CD4-positive, alpha-beta T cell treated with Interleukin-15 for 1 hour (primary cell): ENCODE results near the gene ASB15.
"Not testable (repeated sequence)": the region's sequence is repeated elsewhere in the genome, so short reads cannot be mapped to it uniquely, and the experiment has no call there.

ENCODE experiments used
- DNase-seq: peaks from one replicate; pipeline ENCODE4 v3.0.0-alpha.2; 2020

ASB15 gene

DNA sequence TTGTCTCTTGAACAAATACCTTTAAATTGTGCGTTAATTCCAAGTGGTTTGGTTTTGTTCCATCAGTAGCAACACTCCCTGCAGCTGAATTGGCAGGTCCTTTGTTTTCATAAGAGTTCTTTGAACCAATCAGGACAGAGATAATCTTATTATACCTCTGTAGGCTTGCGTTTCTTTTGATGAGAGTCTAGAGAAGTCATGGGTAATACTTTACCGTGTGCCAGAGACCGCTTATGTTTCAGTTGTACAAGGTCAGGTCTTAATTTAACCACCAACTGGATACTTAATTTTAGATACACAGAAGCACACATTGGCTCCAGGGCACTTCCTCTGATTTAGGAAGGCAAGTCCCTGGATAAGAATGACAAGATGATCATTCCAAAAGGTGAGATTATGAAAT, at the start of gene ASB15:
TSS of gene ASB15 (plus strand) at position 292 of the 400 bp plus-strand sequence. CDS start 12,682 bp downstream, outside the sequence.
- DNase-seq: no peak

DNA sequence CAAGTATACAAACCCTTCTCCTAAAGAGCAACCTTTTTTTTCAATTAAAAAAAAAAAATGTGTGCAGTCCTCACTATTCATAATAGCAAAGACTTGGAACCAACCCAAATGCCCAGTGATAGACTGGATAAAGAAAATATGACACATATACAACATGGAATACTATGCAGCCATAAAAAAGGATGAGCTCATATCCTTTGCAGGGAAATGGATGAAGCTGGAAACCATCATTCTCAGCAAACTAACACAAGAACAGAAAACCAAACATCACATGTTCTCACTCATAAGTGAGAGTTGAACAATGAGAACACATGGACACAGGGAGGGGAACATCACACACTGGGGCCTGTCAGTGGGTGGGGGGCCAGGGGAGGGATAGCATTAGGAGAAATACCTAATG, 49.5 kb upstream of the ASB15 start:
- DNase-seq: not testable (repeated sequence)

DNA sequence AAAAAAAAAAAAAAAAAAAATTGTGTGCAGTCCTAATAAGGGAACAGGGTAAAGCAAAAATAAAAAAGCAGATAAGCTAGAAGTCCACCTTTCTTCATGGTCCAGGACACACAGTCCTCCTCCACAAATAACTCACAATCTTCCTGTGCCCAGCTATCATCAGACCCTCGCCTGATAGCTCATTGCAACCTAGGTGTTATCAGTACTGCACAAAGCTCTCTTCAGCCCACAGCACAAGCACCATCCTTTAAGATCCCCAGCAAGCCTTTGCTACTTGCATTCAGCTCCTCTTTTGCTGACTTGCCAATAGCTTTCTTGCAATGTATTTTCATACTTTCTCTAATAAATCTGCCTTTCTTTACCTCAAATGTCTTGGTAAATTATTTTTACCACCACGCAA, 49.0 kb upstream of the ASB15 start:
- no peak for DNase-seq

DNA sequence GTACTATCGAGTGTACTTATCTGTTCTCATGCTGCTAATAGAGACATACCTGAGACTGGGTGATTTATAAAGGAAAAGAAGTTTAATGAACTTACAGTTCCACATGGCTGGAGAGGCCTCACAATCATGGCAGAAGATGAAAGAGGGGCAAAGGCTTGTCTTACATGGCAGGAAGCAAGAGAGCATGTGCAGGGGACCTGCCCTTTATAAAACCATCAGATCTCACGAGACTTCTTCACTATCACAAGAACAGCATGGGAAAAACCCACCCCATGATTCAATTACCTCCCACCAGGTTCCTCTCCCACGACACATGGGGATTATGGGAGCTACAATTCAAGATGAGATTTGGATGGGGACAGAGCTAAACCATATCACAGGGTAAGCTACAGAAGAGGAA, 48.5 kb upstream of the ASB15 start:
- no peak for DNase-seq

DNA sequence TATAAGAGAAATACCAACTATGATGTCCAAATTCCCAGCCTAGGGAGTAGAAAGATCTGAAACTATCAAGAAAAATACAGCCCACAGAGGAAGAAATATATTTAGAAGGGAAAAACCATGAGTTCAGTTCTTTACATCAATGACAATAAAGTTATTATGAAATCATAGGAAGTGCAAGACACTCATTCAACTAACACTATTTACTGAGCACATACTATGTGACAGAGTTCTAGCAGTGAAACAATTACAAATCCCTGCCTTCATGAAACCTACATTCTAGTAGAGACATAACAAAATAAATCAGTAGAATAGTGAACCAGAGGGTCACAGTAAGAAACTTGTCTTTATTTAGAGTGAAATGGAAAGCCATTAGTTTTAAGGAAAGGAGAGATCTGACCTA, 46.1 kb upstream of the ASB15 start:
- DNase-seq: no peak

DNA sequence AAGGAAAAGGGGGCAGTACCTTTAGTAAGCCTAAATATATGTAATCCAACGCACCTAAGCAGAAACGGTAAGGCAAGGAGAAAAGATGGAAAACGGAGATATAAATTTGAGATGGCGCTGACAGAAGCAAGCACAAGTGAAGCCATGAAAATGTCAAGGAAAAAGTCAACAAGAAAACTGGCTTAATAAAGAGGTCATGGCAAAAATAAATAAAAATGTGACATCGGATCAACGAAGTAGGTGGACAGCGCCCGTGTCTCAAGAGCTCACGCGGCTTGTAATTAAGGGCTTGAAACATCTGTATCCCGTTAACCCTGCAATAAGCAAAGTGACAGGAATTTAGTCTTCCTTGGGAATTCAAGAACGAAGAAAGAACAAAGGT, 44.6 kb upstream of the ASB15 start:
- DNase-seq: no peak

DNA sequence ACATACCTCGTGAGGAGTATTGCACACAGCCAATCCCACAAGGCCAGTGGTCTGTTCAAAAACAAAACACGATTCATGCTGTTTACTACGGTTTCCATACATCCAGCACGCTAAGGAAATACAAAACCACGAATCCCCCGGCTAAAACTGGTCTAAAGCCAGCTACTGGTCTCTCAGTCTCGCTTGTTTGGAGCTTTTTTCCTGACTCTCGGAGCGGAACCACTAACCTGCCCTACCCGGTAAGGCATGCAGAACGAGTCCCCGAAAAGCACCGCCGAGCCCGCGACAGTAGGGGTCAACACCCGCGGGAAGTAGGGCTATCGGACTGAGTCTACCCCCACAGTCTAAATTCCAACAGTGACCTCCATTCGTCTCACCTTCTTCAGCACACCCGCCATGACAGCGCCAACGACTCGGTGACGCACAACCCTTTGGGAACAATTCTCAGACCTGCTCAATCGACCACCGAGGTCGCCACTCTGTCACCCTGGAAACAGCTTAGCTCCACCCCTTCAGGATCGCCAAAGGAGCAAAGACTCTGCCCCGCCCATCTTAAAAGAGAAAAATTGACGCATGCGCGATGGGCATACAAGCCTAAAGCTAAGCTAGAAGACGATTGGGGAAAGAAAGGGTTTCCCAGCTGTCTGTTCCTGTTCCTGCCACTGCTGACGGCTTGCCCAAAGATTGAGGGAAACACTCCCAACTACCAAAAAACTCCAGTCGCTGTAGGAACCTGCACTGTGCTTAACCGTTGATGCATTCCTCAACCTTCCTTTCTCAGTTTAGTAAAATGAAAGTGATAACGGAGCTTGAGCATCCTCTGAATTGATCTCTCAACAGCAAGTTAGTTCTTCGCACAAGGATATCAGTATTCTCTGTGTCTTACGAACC, 44.0 kb upstream of the ASB15 start, which contains the start of gene NDUFA5:
TSS of gene NDUFA5 (minus strand) at position 421 of the 891 bp plus-strand sequence. CDS start at position 398, 23 bp downstream.
- peak; percentile 97 for DNase-seq

DNA sequence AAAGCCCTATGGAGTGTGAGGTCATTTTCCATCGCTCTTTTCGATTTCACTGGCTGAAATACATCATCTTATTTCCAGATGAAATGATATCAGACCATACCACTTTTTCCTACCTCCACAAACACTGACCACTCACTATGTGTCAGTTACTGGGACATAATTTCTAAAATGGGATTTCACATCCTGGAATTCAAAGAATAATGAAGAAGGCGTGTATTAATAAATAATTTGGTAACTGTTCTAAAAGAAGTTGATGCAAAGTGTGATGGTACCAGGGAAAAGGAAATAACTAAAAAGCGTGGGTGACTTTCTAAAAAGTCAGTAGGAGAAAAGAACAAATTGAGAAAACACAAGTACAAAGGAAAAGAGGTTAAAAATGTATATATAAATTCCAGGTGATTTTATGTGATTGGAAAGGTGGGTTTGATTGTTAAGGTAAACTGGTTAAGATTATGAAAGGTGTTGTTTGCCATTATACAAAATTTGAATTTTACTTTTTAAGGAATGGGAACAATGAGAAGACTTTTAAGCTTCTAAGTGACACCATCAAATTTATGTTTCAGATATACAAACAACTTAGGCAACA, 43.2 kb upstream of the ASB15 start:
- DNase-seq: no peak

DNA sequence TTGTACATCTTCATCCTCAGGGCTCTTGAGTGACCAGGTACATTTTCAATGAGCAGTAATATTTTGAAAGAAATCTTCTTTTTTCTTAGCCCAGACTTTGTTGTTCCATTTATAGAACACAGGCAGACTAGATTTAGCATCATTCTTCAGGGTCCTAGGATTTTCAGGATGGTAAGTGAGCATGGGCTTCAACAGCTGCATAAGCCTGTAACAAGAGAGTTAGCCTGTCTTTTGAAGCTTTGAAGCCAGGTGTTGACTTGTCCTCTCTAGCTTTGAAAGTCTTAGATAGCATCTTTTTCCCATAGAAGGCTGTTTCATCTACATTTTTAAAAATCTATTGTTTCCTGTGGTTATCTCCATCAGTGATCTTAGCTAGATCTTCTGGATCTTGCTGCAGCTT, 39.5 kb upstream of the ASB15 start:
- no peak for DNase-seq

DNA sequence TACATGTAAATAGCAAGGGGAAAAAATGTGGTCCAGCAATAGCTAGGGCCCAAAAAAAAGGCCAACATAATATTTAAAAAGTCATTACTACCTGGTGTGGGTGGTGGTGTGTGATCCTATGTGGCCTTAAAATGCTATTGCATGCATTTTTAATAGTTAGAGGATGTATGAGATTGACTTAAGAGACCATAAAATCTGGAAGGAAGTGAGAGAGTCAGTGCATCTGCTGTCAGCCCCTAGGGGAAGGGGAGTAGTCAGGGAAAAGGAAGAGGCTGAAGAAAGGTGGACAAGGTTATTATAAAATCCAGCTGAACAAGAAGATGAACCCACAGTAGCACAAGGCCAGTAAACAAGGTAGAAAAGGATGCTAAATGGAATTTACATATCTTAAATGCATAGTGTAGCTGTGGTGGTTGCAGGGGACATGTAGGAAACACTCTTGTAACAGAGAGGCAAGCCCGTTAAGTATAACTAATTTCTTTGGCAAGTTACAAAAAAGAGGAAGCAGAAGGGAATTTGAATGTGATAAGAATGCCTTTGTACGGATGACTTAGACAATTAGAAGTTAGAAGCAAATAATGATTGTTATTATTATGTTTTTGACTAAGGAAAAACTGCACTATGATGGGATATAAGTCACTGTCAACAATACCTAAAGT, 32.1 kb upstream of the ASB15 start:
- DNase-seq: no peak

DNA sequence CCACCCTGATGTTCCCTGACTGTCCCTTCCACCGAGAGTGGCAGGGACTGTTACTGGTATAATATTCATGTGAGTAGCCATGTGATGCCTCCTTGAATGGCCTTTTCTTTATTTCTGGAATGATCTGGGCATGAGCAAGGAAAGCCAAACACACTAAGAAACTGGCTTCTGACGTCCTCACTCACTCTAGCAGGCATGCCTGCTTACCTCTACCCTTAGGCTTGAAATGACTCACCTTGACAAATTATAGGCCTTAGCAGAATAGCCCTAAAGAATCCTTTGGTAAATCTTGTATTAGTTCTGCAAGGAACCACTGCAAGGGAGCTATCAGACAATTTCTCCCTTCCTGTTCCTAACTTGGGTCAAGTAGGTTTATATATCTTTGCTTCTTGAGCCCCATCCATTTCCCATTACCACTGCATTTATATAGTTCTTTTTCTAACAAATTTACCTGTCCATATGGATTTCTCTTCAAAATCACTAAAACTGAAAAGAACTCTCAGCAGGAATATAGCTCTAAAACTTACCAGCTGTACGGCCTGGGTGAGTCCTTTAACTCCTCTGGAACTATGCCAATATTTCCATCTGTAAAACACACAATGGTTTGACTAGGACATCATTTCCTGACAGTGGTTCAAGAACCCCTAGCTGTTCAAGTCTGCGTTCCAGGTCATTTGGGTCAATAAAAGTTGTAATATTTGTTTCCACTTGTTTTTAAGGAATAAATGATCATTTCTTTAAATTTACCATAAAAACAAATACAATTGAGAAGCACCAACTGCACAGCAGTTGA, 31.0 kb upstream of the ASB15 start:
- DNase-seq: no peak

DNA sequence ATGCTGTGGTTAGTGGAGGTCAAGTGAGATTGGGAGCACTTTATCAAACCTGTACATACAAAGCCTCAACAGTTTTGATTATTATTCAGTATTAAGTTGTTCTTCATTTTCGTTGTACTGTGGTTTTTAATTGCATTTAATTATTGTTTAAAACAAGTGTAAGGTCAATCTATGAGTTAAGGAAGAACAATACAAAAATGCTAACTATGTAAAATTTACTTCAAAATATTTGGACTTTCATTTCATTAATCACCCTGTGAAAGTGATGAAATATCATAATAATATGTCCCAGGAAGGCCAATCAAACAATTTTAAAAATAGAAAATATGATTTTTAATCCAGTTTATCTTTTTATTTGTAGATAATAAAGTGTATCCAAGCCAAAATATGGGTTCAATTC, 30.4 kb upstream of the ASB15 start:
- DNase-seq: no peak

DNA sequence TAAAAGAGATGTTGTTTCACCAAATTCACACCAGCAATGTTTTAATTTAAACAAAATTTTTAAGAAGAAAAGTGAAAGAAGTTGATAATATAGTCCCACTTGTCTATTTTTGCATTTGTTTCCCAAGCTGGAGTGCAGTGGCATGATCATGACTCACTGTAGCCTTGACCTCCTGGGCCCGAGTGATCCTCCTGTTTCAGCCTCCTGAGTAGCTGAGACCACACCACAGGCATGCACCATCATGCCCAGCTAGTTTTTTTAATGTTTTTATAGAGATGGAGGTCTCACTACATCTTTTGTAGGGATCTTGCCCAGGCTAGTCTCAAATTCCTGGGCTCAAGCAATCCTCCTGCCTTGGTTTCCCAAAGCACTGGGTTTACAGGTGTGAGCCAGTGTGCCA, 29.9 kb upstream of the ASB15 start:
- DNase-seq: no peak

DNA sequence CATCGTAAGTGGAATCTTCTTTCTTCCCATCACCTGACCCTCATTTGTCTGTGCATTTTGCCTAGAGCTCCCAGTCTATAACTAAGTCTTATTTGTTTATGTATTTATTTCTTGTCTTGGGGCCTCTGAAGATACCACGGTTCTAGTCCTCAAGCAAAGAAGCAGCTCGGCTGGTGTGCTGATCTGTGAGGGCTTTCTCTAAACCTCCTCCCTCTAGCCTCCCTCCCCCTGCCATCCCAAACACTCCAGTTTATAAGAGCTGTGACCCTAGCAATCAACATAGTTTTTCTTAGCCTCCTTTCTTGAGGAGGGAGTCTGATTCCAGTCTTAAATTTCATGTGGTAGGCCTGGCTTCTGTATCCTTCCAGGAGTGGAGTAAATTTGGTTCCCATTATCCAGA, 28.3 kb upstream of the ASB15 start:
- no peak for DNase-seq

DNA sequence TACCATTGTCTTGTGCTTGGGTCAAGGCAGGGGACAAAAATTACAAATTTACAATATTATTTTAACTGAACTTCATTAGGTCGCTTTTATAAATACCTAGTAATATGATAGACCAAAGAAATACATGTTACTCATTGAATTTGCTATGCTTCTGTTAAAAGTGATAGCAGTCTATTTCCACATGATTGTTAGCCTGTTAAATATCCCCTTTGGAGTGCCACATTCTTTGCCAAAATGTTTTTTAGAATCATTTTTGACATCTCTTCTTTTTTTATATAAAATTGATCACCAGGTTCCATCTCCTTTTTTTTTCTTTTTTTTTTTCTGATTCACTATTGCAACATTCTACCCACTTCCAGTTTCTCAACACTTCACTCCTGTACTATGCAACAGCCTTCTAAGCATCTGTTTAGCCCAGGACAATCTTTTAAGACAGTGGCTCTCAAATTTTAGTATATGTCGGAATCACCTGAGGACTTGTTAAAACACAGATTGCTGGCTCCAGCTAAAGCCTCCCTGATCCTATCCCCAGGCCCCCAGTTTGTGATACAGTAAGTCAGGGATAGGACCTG, 27.6 kb upstream of the ASB15 start:
- DNase-seq: no peak

DNA sequence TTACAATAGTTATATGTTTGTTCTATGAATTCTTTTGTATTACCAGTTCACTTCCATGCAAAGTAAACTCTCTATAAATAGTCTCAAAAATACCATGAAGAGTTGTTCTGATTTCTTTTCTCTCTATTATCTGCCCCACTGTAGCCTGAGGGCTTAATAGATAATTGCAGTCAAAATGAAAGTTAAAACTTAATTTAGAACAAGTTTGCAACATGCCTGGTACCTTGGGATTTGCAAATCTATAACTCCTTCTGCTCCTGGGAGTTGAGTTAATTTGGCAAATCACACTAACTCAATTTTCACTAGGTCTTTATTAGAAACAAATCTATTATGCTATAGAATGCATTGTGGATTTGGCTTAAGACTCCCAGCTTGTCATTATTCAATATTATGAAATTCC, 22.2 kb upstream of the ASB15 start:
- DNase-seq: no peak

DNA sequence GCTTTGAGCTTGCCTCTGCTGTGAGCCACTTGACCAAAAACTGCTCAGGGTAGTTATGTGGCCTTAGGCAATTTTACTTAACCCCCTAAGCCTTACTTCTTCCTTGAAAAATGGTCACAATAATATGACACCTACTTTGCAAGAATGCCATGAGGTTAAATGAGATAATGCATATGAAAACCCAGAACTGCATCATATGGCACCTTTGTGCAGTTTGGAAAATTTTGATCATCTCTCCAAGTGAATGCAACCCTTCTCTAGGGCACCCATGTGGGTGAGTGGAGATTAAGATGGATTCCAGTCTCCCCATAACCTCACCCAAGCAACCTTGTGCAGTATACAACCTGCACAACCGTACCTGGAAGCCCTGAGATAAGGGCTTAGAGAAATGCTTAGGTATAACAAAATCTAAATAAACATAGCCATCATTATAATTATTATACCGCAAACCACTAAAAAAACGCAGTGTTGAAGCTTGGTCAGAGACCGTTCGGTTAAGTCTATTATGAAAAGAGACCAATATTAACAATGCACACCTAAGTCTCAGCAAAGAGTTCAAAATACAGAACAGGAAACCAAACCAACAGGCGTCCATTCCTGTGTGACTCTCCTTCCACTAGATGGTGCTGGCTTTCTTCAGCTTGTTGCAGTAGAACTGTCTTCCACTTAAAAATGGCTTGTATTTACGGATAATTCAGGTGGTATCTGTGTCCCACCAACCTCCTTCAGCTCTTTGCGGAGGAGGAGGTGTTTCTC, 21.0 kb upstream of the ASB15 start:
- no peak for DNase-seq

DNA sequence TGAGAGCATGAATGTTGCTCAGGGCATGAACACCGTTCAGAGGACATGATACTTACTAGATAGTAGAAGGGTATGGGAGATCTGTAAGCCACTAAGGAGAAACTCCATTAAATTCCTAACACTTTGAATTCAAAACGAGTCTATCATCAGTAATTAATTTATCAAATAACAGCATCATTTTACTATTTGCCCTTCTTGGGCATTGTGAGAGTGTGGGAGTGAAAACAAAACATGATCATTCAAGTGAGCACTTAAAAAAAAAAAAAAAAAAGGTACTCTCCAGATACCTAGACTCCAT, 20.5 kb upstream of the ASB15 start:
- DNase-seq: no peak

DNA sequence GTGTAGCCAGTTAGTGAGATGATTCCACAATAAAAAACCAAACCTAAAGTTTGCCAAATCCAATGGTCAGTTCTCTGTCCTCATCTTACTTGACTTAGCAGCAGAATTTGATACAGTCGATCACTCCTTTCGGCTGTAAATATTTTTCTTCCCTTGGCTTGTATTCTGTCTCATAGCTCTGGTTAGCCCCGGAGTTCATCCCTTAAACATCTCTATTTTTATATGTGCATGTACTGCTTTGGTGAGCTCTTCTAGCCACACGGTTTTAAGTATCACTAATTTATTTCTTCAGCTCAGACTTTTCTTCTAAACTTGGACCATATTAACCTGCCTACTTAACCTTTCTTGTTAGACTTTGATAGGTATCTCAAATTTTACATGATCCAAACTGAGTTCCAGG, 17.8 kb upstream of the ASB15 start:
- DNase-seq: no peak

DNA sequence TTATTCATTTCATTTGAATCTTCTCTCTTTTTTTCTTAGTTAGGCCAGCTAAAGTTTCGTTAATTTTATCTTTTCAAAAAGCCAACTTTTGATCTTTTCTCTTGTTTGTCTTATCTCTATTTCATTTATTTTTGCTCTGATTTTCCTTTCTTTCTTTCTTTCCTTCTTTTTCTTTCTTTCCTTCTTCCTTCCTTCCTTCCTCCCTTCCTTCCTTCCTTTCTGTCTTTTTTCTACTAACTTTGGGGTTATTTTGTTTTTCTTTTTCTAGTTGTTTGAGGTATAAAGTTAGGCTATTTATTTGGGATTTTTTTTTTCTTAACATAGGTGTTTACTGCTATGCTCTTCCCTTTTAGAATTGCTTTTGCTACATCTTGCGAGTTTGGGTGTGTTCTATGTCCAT, 13.2 kb upstream of the ASB15 start:
- no peak for DNase-seq

DNA sequence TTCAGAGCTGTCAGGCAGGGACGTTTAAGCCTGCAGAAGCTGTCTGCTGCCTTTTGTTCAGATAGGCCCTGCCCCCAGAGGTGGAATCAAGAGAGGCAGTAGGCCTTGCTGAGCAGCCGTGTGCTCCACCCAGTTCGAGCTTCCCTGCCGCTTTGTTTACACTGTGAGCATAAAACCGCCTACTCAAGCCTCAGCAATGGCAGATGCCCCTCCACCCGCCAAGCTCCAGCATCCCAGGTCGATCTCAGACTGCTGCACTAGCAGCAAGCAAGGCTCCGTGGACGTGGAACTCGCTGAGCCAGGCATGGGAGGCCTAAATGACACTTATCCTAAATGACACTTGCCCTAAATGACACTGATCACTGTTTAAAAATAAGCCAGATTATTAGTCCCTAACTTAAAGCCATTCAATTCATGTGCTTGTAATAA, 6.8 kb upstream of the ASB15 start:
- DNase-seq: no peak

DNA sequence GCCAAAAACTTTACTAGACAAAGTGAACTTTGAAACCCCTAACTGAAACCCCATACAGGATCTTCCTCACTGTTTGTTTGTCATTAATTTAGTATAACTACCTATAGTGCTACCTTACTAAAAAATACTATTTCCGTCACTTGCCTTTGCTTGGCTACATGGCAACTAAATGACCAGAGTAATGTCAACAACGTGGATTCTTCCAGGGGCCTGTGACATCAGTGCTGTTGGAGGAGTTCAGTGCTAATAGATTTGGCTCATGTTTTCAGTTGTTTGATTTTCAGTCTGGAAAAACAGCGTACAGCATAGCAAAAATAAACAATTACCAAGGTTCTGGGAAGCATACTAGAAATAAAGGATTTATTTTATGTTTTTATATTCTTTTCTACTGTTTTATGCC, 3.0 kb upstream of the ASB15 start:
- DNase-seq: no peak
